Natural killer cell (primary cell): ENCODE results near the gene PLB1. TPM values are rescaled to one million over a fixed set of nuclear protein-coding genes. Genes with fewer than 3 reads are reported as not detected.

ENCODE experiments used
- ATAC-seq, 3 donors: fragments of 150-1000 bp in 2 of 3; fragments of 200-7000 bp in 1 of 3; cut with Tn5 transposase; 1 replicate in 1 of 3; 2 replicates in 2 of 3; pipeline ENCODE4 v1.10.0; 2021; ENCODE audit warnings: mild to moderate bottlenecking in 2 of 3, moderate library complexity in 2 of 3
- DNase-seq, 2 donors: peaks; one replicate each; pipeline versions ENCODE4 v3.0.0 to v3.0.0-alpha.2; 2013 to 2021; ENCODE audit warnings: mixed read lengths in 1 of 2
- H3K27ac ChIP-seq: one replicate; pipeline ENCODE4 v1.5.1; 2013; ENCODE audit warnings: mild to moderate bottlenecking, low read length
- H3K27me3 ChIP-seq: one replicate; pipeline ENCODE4 v1.6.1; 2013; ENCODE audit warnings: low read length; ENCODE audit not compliant: control insufficient read depth, insufficient read depth
- H3K36me3 ChIP-seq: one replicate; pipeline ENCODE4 v1.6.1; 2013; ENCODE audit warnings: low read length; ENCODE audit not compliant: control insufficient read depth, insufficient read depth
- H3K4me1 ChIP-seq: one replicate; pipeline ENCODE4 v1.6.1; 2013; ENCODE audit warnings: low read length; ENCODE audit not compliant: control insufficient read depth, insufficient read depth
- H3K4me3 ChIP-seq: one replicate; pipeline ENCODE4 v1.5.1; 2013; ENCODE audit warnings: low read length
- H3K9me3 ChIP-seq: one replicate; pipeline ENCODE4 v1.6.1; 2013; ENCODE audit warnings: low read length; ENCODE audit not compliant: control insufficient read depth, insufficient read depth
- H3K27ac Mint-ChIP-seq, 2 donors: one replicate each; pipeline ENCODE4 v1.8.0; 2022; ENCODE audit warnings: mild to moderate bottlenecking in 2 of 2, mixed read lengths in 2 of 2, moderate library complexity in 1 of 2
- H3K27me3 Mint-ChIP-seq, 2 donors: one replicate each; pipeline ENCODE4 v1.8.0; 2022; ENCODE audit warnings: low read depth in 2 of 2, mixed read lengths in 2 of 2
- H3K36me3 Mint-ChIP-seq: one replicate; pipeline ENCODE4 v1.8.0; 2022; ENCODE audit warnings: mixed read lengths
- H3K4me1 Mint-ChIP-seq, 2 donors: one replicate each; pipeline ENCODE4 v1.8.0; 2022; ENCODE audit warnings: mixed read lengths in 2 of 2
- H3K4me3 Mint-ChIP-seq: one replicate; pipeline ENCODE4 v1.8.0; 2022; ENCODE audit warnings: mild to moderate bottlenecking, moderate library complexity, mixed read lengths
- H3K9me3 Mint-ChIP-seq, 2 donors: one replicate each; pipeline ENCODE4 v1.8.0; 2022; ENCODE audit warnings: mixed read lengths in 2 of 2
- CTCF ChIP-seq: fragments of 200-600 bp; IDR thresholded peaks from one replicate; pipeline ENCODE4 v1.8.0; 2022; ENCODE audit warnings: antibody characterized with exemption
- WGBS: methylation state at CpG from one replicate; pipeline ENCODE4 v1.1.7; 2013; ENCODE audit warnings: missing lambda C conversion rate; ENCODE audit not compliant: insufficient coverage; 5-methylcytosine and 5-hydroxymethylcytosine counted together
- intact Hi-C: fragments of 100-400 bp; cut with micrococcal nuclease; formaldehyde crosslinking; loops from one replicate; pipeline ENCODE4 v1.14.2; 2022
- total RNA-seq, 4 donors: library from RNA; stranded (reverse); fragments of 120-200 nt in 1 of 4; gene quantifications; one replicate each; pipeline versions ENCODE4 v1.2.3 to v1.2.4, GENCODE V29; 2013 to 2022

PLB1 gene
- total RNA-seq, 3 donors from 2014 or later (not counting 1 experiment from before 2014, with no cell fraction given): 1.7 to 2.6 (median 1.9) TPM

- WGBS: 37% methylated on average over 4 of the region's 4 CpGs
- ATAC-seq (peak in 1 of 3 donors; percentile 72), DNase-seq (no peak)
- Histone ChIP-seq H3K36me3 (no peaks in the 10 kb centered on the region), H3K4me3 (no peak overlapping the region), H3K9me3 (no peaks in the 10 kb centered on the region), H3K27ac (no peak overlapping the region), H3K27me3 (no peaks in the 10 kb centered on the region), H3K4me1 (no peaks in the 10 kb centered on the region)
- intact Hi-C loops: no loop called here
- H3K27me3 Mint-ChIP-seq: peaks cover 11 to 12% of the 10 kb centered on the region in 2 donors
- no peak overlapping the region for H3K4me3 Mint-ChIP-seq
- TF ChIP-seq CTCF: no peak
- H3K36me3 Mint-ChIP-seq: peaks cover 8% of the 10 kb centered on the region
- no peak overlapping the region for H3K27ac Mint-ChIP-seq
- H3K9me3 Mint-ChIP-seq: peaks cover 0 to 5% of the 10 kb centered on the region in 2 donors
- peaks cover 9 to 14% of the 10 kb centered on the region in 2 donors for H3K4me1 Mint-ChIP-seq
These were observed 32.0 kb upstream of the PLB1 start for GRCh38 chr2:28463893-28464292.

GRCh38 chr2:28465148-28465885, 30.5 kb upstream of the PLB1 start:
- peaks cover 11 to 12% of the 10 kb centered on the region in 2 donors for H3K27me3 Mint-ChIP-seq
- no peaks in the 10 kb centered on the region for H3K9me3 ChIP-seq
- peaks cover 0 to 5% of the 10 kb centered on the region in 2 donors for H3K9me3 Mint-ChIP-seq
- peaks cover 8% of the 10 kb centered on the region for H3K36me3 Mint-ChIP-seq
- peaks cover 14 to 23% of the 10 kb centered on the region in 2 donors for H3K4me1 Mint-ChIP-seq
- no peak overlapping the region for H3K27ac ChIP-seq
- H3K27me3 ChIP-seq: no peaks in the 10 kb centered on the region
- WGBS: 55% methylated on average over 6 of the region's 8 CpGs
- no peaks in the 10 kb centered on the region for H3K36me3 ChIP-seq
- H3K27ac Mint-ChIP-seq: no peak overlapping the region
- no peak overlapping the region for H3K4me3 Mint-ChIP-seq
- no peak for TF ChIP-seq CTCF
- no peak overlapping the region for H3K4me3 ChIP-seq
- H3K4me1 ChIP-seq: peaks cover 4% of the 10 kb centered on the region
- intact Hi-C loops: no loop called here
- DNase-seq (no peak), ATAC-seq (peak in 1 of 3 donors; percentile 76)

GRCh38 chr2:28469304-28469703, 26.6 kb upstream of the PLB1 start:
- Histone ChIP-seq H3K4me3 (no peak overlapping the region), H3K9me3 (no peaks in the 10 kb centered on the region), H3K36me3 (no peaks in the 10 kb centered on the region), H3K4me1 (peaks cover 7% of the 10 kb centered on the region), H3K27me3 (no peaks in the 10 kb centered on the region), H3K27ac (no peak overlapping the region)
- H3K4me3 Mint-ChIP-seq: no peak overlapping the region
- peaks cover 10 to 22% of the 10 kb centered on the region in 2 donors for H3K4me1 Mint-ChIP-seq
- no peak for ATAC-seq
- H3K27ac Mint-ChIP-seq: no peak overlapping the region
- no peaks in the 10 kb centered on the region for H3K36me3 Mint-ChIP-seq
- no peaks in the 10 kb centered on the region for H3K9me3 Mint-ChIP-seq
- TF ChIP-seq CTCF: no peak
- intact Hi-C loops: no loop called here
- no peak for DNase-seq
- peaks cover 2 to 5% of the 10 kb centered on the region in 2 donors for H3K27me3 Mint-ChIP-seq
